Activated CD8-positive, alpha-beta memory T cell treated with anti-CD3 and anti-CD28 coated beads, Interleukin-2, amount 50 U/mL, for 4 hours (primary cell): Measurements from ENCODE around the gene UNC13D.
A peak's percentile ranks its signal among the peaks of the same experiment; 100 is the strongest.

Source experiments
- DNase-seq: peaks from one replicate; pipeline ENCODE4 v3.0.0-alpha.2; 2020

UNC13D gene

GRCh38 chr17:75832652-75833400 is 11.4 kb downstream of the UNC13D start:
- no peak for DNase-seq

DNA sequence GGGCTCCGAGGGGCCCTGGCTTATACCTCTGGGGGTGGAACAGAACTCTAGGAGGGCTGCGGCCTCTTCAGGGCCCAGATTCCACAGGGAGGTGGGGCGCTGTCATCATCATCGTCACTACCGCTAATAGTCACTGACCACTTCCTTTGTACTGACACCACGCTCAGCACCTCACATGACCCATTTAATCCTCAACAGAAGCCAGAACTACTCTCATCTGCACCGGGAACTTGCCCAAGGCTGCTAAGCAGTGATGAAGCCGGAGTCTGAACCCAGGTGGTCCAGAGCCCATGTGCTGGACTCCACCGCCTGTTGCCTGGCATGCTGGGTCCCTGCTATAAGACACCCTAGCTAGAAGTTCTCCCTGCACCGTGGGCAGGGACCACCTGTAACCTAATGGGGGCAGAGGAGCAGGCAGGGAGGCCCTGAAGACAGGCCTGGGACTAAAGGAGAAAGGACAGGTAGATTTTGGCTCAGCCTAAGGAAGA is 12.0 kb downstream of the UNC13D start:
- DNase-seq, result peak; percentile 47

DNA sequence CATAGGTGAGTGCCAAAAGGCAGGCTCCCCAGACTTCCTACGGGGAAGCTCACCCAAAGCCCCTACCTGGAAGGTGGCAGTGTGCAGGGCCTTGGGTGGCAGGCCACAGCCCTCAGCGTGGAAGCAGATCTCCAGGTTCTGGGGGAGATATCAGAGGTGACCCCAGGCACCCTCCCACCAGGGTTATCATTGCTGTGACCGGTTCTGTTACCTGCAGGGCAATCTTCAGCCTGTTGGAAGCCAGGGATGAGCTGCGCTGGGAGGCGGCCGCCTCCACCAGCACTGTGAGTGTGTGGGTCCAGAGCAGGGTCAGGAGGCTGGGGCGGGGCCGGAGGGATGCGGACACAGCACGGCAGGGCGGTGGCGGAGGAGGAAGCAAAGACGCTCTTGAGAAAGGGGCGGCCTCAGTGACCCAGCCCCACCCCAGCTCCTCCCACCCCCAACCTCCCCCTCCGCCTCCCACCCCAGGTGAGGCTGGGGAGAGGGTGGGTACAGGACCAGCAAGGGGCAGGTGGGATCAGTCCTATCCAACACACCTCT is 13.1 kb downstream of the UNC13D start:
- no peak for DNase-seq

DNA sequence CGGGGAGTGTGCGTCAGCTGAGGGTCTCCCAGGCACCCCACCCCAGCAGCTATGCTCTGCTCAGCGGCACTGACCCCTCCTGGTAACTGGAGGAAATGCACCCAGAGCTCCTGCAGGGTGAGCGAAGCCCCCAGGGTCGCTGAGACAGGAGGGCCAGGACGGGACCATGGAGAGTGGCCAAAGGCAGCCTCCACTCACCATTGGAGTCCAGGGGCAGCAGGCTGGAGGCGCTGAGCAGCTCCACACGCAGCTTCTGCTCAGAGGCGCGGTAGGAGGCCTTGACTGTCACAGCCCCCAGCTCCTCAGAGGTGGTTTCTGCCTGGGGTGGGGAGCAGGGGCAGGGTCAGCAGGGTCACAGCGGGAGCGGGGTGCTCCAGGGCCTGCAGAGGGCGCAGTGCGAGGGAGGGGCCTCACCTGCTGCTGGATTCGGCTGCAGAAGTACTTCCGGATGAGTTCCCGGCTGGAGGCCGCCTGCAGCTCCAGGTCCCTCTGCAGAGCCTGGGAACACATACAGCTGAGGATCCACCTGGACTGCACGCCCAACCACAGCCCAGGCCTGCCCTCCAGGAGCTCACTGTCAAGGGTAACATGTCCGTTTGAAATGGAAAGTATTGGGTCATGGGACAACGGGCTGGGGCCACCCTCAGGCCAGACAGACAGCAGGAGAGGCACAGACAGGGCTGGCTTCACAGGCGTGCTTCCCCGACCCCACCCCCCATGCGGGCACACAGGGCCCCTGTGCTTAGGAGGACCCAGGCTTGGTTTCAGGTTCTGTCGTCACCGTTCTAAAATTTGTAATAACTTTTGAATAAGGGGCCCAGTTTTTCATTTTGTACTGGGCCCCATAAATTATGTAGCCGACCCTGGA is 13.8 kb downstream of the UNC13D start:
- DNase-seq, result peak; percentile 50

- no peak for DNase-seq
Observed at GRCh38 chr17:75829747-75830146, 14.5 kb downstream of the UNC13D start.

- DNase-seq, result no peak
Observed at GRCh38 chr17:75828741-75829140, 15.5 kb downstream of the UNC13D start.

GRCh38 chr17:75828076-75828400 is 16.2 kb downstream of the UNC13D start:
- no peak for DNase-seq

DNA sequence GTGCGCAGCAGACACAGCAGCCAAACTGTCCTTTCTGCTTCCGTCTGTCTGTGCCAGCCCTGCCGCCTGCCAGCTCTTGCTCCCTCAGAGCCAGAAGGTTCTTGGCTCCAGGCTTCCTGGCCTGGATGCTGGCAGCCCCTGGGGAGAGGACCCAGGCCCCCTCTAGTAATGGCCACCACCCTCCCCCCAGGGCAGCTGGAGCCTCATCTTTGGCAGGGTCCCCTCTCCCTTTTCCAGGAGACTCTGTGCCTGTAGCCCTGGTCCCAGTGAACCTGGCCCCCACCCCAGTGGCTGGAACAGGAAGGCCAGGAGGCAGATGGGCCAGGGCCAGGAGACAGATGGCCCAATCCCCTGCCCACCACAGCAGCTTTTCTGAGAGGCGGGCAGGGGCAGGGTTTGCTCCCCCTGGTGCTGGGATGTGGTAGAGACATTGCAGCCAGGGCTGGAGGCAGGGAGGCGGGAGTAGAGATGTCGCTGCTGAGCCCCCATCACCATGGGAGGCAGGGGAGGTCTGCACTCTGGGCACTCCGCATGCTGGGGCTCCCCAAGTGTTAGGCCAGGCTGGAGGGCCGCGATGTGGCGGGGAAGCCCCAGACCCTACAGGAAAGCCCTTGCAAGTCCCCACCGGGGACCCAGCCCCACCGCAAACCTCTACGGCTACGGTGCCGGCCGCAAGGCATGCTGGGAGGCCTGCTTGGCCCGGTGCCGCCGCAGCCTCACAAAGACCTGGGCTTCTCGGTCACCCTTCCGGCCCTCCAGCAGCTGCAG is 16.7 kb downstream of the UNC13D start:
- peak; percentile 75 for DNase-seq

DNA sequence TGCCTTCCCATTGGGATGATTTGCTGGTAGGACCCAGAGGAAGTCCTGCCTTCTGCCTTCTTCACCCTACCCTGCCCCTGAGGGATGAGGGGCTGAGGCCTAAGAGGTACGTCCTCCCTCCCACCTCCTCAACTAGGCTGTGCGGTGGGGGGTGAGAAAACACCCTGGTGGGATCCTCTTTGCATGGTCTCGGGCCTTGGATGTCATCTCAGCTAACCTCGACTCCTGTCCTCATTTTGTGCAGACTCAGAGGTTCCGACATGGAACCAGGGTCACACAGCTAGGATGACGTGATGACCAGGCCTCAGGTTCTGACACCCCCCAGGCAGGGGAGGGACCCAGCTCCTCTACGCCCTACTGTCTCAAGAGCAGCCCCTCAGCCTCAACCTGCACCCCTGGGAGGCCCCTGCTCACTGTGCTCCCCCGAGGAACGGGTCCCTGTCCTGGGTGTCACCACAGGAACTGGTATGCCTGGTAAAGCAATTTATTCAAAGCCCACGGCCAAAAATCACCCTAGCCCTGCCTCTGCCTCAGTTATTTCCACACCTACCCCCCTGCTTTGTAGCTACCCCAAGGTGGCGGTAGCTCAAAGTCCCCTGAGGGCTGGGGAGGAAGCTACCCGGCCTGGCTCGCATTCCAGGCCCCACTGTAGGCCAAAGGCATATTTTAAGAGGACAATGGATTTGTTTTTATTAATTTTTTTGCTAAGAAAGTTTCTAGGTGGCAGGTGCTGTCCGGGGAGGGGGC is 17.5 kb downstream of the UNC13D start:
- DNase-seq, result no peak

GRCh38 chr17:75825748-75826370 is 18.3 kb downstream of the UNC13D start:
- DNase-seq, result no peak

DNA sequence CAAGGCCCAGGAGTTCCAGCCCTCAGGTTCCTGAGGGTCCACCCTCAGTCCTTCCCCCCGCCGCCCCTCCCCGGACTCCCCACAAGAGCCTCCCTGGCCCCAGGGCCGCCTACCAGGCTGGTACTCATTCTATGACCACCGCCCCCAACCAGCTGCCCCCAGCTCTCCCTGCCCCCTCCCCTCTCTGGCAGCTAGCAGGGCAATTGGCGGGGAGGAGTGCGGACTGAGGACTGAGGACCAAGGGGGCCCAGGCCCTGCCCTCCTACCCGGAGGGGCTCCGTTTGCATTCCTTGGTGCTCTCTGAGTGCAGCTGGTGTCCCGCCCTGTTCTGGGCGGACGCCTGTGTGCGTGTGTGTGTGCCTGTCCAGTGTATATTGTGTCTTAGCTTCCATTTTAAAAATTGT is 19.1 kb downstream of the UNC13D start:
- DNase-seq, result no peak

DNA sequence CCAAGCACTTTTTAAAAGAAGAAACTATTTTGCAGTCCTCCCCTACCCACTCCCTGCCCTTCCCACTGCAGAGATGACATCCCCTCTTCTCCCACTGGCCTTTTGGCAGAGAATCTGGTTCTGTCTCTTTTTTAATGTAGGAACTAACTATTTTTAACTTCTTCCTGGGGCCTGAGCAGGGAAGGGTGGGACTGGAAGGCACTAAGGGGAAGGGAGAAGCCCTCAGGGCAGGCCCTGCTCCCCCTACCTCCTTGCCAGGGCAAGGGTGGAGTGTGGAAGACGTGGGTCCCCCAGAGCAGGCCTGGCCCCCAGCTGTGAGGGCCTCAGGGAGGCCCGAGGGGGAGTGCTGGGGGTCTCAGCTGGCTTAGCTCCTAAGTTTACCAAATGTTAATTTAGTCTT is 19.5 kb downstream of the UNC13D start:
- no peak for DNase-seq

GRCh38 chr17:75824050-75824552 is 20.1 kb downstream of the UNC13D start:
- DNase-seq, result no peak

DNA sequence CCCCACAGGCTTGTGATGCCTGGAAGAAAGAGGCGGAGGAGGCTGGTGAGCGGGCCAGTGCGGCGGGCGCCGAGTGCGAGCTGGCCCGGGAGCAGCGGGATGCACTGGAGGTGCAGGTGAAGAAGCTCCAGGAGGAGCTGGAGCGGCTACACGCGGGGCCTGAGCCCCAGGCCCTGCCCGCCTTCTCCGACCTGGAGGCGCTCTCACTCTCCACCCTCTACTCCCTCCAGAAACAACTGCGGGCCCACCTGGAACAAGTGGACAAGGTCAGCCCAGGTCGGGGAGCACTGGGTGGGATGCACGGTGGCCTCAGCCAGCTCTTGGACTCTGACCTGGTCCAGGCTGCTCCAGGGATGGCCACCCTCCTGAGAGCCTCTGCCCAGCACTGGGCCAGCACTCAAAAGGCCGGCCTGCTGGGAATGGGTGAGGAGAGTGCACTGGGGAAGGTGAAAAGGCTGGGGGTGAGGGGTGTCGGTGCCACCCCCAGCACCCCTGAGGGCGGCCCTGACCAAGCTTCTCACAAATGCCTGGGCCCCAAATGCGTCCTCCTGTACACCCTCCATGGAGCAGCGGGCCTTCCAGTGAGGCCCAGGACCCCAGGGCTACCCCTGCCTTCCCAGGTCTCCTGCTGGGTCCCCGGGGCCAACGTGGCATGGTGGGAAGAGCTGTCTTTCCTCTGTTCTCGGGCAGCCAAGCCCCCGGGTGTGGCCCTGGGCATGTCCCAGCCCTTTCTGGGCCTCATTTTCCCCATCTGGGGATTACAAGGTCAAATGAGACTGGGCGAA is 20.8 kb downstream of the UNC13D start:
- no peak for DNase-seq

DNA sequence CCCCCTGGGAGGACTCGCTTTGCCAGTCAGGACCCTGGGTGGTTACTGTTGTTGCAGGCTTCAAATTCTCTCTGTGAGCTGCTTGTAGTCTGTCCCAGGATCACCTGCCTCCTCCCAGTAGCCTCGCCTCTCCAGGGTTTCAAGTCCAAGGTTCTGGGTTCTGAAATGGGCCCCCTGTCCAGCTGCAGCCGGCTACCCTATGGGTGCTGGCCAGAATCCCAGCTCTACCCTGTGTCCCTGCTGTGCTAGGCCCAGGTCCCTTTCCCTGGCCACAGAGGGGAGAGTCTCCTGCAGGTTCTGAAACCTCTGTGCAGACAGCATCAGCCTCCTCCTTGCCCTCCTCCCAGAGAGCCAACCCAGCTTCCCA is 21.4 kb downstream of the UNC13D start:
- DNase-seq, result no peak

DNA sequence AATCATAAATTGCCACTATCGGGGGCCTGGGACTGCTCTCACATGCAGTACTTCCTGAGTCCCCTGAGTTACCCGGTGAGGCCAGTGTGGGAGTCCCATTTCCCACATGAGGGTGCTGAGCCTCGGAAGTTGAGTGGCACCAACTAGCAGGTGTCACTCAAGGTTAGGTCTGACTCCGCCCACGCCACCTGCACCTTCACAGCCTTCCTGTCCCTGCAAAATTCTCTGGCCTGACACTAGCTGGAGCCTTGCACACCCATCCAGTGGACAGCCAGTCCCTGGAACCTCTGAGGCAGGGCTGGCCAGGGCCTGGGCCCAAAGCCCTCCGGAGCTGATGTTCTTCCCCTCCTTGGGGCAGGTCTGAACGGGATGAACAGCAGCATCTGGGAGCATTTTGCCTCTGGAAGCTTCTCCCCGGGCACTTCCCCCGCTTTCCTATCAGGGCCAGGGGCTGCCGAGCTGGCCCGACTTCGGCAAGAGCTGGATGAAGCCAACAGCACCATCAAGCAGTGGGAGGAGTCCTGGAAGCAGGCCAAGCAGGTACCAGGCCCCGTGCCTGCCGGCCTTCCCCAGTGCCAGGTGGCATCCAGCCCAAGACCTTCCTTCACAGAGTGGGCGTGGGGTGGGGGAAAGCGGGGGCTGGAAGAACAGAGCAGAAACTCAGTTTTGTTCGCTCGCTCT is 21.9 kb downstream of the UNC13D start:
- DNase-seq, result peak; percentile 47

GRCh38 chr17:75821552-75821951 is 22.7 kb downstream of the UNC13D start:
- DNase-seq, result no peak

GRCh38 chr17:75820094-75821080 is 23.8 kb downstream of the UNC13D start:
- DNase-seq, result no peak

GRCh38 chr17:75819678-75820077 is 24.5 kb downstream of the UNC13D start:
- no peak for DNase-seq
